ENCODE data around the gene ING4.

ING4 gene

GRCh38 chr12:6693832-6694355 lies 31.0 kb upstream of the ING4 start:
- TF ChIP-seq USF1 (IDR thresholded peaks at IDR 0.05) (no peak), YY1 (IDR thresholded peaks at IDR 0.05; ENCODE audit: low read depth) (no peak), ZBTB7A (IDR thresholded peaks at IDR 0.05; ENCODE audit: low read depth) (no peak), CREB1 (IDR thresholded peaks at IDR 0.05; ENCODE audit: low read depth) (no peak), TAF1 (IDR thresholded peaks at IDR 0.05; ENCODE audit: low read depth) (no peak), TEAD4 (IDR thresholded peaks at IDR 0.05) (no peak), REST (IDR thresholded peaks at IDR 0.05; ENCODE audit: low read depth) (no peak), EP300 (IDR thresholded peaks at IDR 0.05; ENCODE audit: borderline replicate concordance) (no peak), TCF12 (IDR thresholded peaks at IDR 0.05; ENCODE audit: low read depth) (no peak), MAX (IDR thresholded peaks at IDR 0.05) (no peak), FOXM1 (IDR thresholded peaks at IDR 0.05; ENCODE audit: borderline replicate concordance, low read depth) (no peak), CEBPB (IDR thresholded peaks at IDR 0.05) (no peak), RAD21 (IDR thresholded peaks at IDR 0.05; ENCODE audit: low read depth) (no peak), EGR1 (IDR thresholded peaks at IDR 0.05) (no peak), NFIC (IDR thresholded peaks at IDR 0.05) (no peak)

- no peak for TF ChIP-seq TCF12 (IDR thresholded peaks at IDR 0.05; ENCODE audit: low read depth)
- no peak for TF ChIP-seq FOXM1 (IDR thresholded peaks at IDR 0.05; ENCODE audit: borderline replicate concordance, low read depth)
- no peak for TF ChIP-seq USF1 (IDR thresholded peaks at IDR 0.05)
- TF ChIP-seq CREB1 (IDR thresholded peaks at IDR 0.05; ENCODE audit: low read depth) = no peak
- TF ChIP-seq TEAD4 (IDR thresholded peaks at IDR 0.05) = no peak
- TF ChIP-seq REST (IDR thresholded peaks at IDR 0.05; ENCODE audit: low read depth) = no peak
- no peak for TF ChIP-seq CEBPB (IDR thresholded peaks at IDR 0.05)
- TF ChIP-seq TAF1 (IDR thresholded peaks at IDR 0.05; ENCODE audit: low read depth) = no peak
- TF ChIP-seq EP300 (IDR thresholded peaks at IDR 0.05; ENCODE audit: borderline replicate concordance) = no peak
- TF ChIP-seq ZBTB7A (IDR thresholded peaks at IDR 0.05; ENCODE audit: low read depth) = no peak
- TF ChIP-seq YY1 (IDR thresholded peaks at IDR 0.05; ENCODE audit: low read depth) = no peak
- no peak for TF ChIP-seq MAX (IDR thresholded peaks at IDR 0.05)
- no peak for TF ChIP-seq RAD21 (IDR thresholded peaks at IDR 0.05; ENCODE audit: low read depth)
- no peak for TF ChIP-seq EGR1 (IDR thresholded peaks at IDR 0.05)
- TF ChIP-seq NFIC (IDR thresholded peaks at IDR 0.05) = no peak
These were observed 30.0 kb upstream of the ING4 start for GRCh38 chr12:6692888-6693287.

- TF ChIP-seq TEAD4 (IDR thresholded peaks at IDR 0.05) (no peak), NFIC (IDR thresholded peaks at IDR 0.05) (no peak), FOXM1 (IDR thresholded peaks at IDR 0.05; ENCODE audit: borderline replicate concordance, low read depth) (no peak), REST (IDR thresholded peaks at IDR 0.05; ENCODE audit: low read depth) (no peak), USF1 (IDR thresholded peaks at IDR 0.05) (no peak), YY1 (IDR thresholded peaks at IDR 0.05; ENCODE audit: low read depth) (no peak), TCF12 (IDR thresholded peaks at IDR 0.05; ENCODE audit: low read depth) (no peak), TAF1 (IDR thresholded peaks at IDR 0.05; ENCODE audit: low read depth) (no peak), CREB1 (IDR thresholded peaks at IDR 0.05; ENCODE audit: low read depth) (no peak), EP300 (IDR thresholded peaks at IDR 0.05; ENCODE audit: borderline replicate concordance) (no peak), RAD21 (IDR thresholded peaks at IDR 0.05; ENCODE audit: low read depth) (no peak), CEBPB (IDR thresholded peaks at IDR 0.05) (no peak), MAX (IDR thresholded peaks at IDR 0.05) (no peak), EGR1 (IDR thresholded peaks at IDR 0.05) (no peak), ZBTB7A (IDR thresholded peaks at IDR 0.05; ENCODE audit: low read depth) (no peak)
These were observed 28.6 kb upstream of the ING4 start for GRCh38 chr12:6691473-6691872.

Data from Ishikawa (cell line).